NCI-H1417 (cell line): ENCODE data around the gene PTBP3.
A peak's percentile ranks its signal among the peaks of the same experiment; 100 is the strongest.
"Not testable (repeated sequence)": the region's sequence is repeated elsewhere in the genome, so short reads cannot be mapped to it uniquely, and the experiment has no call there.

ENCODE experiments used
- DNase-seq, 3 experiments: peaks; one replicate each; lab custom pipeline; 2025; lab: John Stamatoyannopoulos, UW

Gene PTBP3

GRCh38 chr9:112207451-112207850 lies 126.0 kb downstream of the PTBP3 start:
- no peak for DNase-seq

DNA sequence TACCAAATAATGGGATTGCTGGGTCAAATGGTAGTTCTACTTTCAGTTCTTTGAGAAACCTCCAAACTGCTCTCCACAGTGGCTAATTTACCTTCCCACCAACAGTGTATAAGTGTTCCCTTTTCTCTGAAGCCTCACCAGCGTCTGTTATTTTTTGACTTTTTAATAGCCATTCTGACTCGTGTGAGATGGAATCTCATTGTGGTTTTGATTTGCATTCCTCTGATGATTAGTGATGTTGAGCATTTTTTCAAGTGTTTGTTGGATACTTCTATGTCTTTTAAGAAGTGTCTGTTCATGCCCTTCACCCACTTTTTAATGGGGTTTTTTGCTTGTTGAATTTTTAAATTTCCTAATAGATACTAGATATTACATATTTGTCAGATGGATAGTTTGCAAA lies 129.9 kb downstream of the PTBP3 start:
- no peak for DNase-seq

GRCh38 chr9:112200711-112201110 lies 132.7 kb downstream of the PTBP3 start:
- DNase-seq, result no peak

DNA sequence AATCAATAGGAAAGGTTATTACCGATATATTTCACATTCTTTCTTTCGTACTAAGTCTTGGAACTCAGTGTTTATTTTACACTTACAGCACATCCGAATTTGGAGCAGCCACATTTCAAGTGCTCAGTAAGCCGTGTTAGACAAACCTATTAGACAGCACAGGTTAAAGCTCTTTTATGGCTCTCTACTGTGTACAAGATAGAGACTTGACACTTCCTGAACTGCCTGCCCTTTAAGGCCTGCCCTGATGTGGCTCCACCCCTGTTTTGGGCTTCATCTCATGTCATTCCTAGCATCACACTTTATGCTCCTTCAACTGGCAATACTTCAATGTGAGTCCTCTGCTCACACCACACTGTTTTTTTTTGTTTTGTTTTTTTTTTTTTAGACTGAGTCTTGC lies 134.8 kb downstream of the PTBP3 start:
- no peak for DNase-seq

- no peak for DNase-seq
Measured at GRCh38 chr9:112194969-112195431, 138.4 kb downstream of the PTBP3 start.

- peak in 1 of 3 experiments; percentile 38 for DNase-seq
Measured at GRCh38 chr9:112193572-112194288, 139.7 kb downstream of the PTBP3 start.

GRCh38 chr9:112190320-112190719 lies 143.1 kb downstream of the PTBP3 start:
- not testable (repeated sequence) for DNase-seq

DNA sequence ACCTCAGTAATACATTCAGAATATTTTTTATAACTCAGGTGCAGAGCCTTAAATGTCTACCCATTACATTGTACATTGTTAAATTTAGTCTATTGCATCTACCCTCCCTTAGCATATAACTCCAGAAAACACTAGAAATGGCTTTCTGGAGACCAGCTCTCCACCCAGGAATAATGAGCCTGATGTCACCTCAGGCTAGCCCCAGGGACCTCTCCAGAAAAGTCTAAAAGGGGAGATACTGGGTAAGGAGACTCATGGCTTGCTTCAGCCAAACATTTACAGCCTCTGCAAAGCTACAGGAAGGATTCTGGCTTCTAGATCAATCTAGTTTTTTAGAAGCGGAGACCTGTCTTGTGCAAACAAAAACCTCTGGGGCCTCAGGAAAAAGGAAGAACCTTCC lies 144.5 kb downstream of the PTBP3 start:
- no peak for DNase-seq

DNA sequence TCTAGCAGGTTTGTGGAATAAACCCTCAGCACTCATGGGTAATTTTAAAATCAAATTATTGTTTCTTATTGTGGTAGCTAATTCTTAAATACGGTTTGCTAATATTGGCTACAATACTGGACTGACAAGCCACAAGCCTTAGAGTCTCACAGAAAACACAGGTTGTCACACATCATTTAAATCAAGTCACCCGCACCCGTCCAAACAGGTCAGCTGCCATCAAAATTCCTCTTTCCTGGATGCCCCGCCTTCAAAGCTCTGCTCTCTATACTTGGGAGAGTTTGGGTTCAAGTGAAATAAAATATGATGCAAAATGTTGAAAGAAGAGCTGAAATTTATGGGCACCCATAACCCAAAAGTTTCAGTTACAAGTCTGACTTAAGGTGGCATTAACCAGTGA lies 146.0 kb downstream of the PTBP3 start:
- no peak for DNase-seq

DNA sequence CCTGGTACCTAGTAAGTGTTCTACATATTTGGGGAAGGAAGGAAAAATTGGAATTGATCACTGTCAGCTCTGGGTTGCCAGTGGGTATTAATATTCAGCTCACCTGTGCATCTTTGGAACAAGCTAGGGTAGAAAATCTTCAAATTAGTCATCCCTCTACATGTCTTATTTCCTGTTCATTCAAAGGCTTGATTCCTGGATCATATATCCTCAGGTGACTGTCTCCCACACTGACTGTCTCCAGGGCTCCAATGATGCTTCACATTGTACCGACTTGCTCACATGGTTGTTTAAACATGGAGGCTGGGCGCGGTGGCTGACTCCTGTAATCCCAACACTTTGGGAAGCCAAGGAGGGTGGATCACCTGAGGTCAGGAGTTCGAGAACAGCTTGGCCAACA lies 146.7 kb downstream of the PTBP3 start:
- DNase-seq, result no peak

- DNase-seq, result no peak
Measured at GRCh38 chr9:112184946-112185345, 148.5 kb downstream of the PTBP3 start.

DNA sequence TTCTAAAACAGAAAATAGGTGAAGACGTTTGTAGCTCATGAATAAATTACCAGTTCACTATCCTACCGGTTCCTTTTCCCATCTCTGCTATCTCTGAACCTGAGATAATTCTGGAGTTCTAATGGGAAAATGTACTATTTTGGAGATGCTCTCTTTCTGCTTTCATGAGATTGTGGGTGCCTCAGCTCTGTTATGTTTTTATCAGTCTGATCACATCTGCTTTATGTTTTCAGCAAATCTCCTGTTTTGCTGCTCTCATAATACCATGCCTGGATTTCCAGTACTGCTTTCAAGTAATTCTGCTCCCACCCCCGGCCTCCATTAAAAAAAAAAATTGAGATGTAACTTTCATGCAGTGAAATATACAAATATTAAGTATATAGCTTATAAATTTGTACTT lies 149.2 kb downstream of the PTBP3 start:
- DNase-seq, result no peak

DNA sequence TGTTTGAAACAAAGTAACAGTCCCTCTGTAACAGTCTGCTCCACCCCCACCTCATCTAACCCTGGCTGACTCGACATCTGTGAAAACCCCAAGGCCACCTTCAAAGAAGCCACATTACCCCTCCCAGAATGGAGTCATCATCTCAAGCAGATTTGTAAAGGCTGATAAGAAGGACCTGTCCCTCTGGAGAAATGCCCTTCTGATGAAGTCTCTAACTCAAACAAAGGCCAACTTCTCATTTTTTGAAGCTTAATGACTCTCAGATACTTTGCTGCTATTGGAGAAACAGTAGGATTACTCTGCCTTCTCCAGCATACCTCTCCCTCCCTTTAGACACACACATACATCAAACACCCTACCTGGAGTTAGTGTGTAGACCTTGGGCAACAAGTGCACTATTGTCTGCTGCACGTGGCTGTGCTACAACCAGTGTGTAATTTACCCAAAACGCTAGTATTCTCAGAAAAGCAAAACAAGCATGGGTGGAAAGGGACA lies 153.0 kb downstream of the PTBP3 start:
- no peak for DNase-seq

GRCh38 chr9:112179816-112180215 lies 153.6 kb downstream of the PTBP3 start:
- DNase-seq, result no peak

DNA sequence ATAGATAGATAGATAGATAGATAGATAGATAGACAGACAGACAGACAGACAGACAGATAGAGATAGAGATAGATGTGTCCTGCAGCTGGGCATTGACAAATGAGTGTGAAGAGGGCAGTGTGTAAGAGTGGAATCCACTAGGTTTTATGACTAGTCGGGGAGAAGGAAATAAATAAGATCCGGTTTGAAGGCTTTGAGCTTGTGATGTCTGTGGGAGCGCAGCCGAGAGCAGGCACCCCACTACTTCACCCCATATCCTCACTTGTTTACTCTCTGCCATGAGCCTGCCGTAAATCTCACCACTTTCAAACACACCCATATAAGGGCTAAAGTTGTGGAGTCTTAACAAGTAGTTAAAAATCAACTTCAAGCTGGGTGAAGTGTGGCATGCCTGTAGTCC lies 156.9 kb downstream of the PTBP3 start:
- no peak for DNase-seq

DNA sequence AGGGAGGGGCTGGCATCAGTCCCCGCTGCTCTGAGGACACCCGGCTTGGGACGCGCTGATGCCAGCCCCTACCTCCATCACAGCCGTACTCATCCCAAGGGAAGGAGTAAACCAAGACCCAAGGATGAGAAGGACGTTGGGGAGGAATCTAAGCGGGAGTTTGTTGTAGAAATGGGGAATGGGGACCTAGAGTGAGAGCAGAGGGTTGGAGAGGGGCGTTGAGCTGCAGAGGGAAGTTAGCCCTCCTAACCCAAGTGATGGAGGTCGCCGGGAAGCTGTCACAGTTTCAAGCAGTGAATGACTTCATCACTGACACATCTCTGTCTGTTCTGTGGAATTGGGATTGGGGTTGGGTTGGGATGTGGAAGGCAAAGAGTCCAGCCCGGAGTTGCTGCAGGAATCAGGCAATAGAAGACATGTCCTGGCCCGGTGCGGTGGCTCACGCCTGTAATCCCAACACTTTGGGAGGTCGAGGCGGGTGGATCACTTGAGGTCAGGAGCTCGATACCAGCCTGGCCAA lies 157.6 kb downstream of the PTBP3 start:
- no peak for DNase-seq

GRCh38 chr9:112174965-112175795 lies 158.2 kb downstream of the PTBP3 start, which contains the start of gene SUSD1:
SUSD1 (minus strand) TSS chr9:112175297; CDS start chr9:112175235, 62 bp downstream.
- peak in 2 of 3 experiments; percentile 76 to 79 for DNase-seq

DNA sequence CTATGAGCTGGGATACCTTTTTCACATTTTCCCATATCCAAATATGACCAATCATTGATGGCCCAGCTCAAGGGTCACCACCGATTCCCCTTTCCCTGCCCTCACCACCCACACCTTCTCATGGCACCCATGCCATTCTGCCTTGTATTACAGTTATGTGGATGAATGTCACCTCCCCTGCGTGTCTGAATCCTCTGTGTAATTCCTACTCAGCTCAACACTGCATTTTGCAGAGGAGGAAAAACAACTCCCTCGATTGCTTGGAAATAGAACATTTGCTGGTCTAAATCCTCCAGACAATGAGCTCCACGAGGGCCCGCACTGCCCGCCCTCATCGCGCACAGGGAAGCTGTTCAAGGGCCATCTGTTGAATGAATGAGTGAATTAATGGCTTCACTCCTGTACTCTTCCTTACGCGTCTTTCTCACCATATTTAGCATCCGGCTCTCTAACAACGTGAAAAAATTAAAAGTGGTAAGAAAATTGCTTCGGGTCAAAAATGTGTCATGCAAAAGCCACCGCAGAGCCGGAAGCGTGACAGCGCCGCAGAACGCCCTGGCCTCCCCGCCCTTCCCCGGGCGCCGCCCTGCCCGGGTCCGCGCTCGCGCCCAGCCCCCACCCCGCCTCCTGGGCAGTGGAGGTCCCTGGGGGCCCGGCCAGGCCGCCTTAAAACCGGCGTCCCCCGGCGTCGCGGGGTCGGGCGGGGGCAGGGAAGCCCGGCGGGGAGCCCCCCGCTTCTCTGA lies 159.0 kb downstream of the PTBP3 start:
- peak; percentile 5 to 82 (median 76) for DNase-seq

DNA sequence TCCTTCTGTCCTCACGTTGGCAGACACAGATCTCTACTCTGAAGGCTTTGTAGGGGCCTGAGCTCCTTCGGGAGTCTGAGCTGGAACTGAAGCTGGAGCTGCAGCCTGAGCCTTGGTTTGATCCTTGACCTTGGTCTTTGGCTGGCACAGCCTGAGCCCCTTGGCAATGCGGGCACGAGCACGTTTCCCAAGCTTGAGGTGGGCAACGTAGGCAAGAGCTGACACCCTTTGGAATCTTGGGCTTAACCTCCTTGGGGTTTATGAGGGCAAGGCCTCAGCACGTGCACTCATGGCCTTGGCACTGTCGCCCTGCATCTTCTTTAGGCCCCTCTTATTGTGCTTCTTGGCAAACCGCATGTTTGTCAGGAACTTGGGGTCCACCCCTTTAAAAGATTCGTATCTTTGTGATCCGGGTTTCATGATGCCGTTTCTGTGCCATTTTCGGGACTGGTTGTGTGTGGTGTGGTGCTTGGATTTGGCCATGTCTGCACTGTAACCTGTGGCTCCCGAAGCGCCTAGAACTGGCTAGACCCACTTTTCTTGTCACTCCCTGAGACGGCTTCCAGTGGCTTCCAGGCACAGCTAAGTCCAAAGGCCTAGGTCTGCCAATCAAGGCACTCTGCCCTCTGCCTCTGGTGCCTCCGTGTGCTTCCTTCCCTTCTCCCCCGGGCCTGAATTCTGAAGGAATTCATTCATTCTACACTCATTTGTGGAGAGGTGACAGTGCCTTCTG lies 159.8 kb downstream of the PTBP3 start:
- no peak for DNase-seq

GRCh38 chr9:112170968-112171367 lies 162.5 kb downstream of the PTBP3 start:
- DNase-seq, result no peak

GRCh38 chr9:112170235-112170634 lies 163.2 kb downstream of the PTBP3 start:
- peak in 1 of 3 experiments; percentile 31 for DNase-seq
